HepG2 (cell line): Measurements from ENCODE around the gene GPR155. TPM values are rescaled to one million over a fixed set of nuclear protein-coding genes. Genes with fewer than 3 reads are reported as not detected.
A peak's percentile ranks its signal among the peaks of the same experiment; 100 is the strongest.

Experiments
- BCL3 ChIP-seq: sonication (generic); formaldehyde crosslinking; IDR thresholded peaks from 2 replicates; pipeline ENCODE4 v1.5.1; 2020; ENCODE audit warnings: mild to moderate bottlenecking, missing genetic modification reagents, moderate library complexity
- CHD2 ChIP-seq: IDR thresholded peaks from 2 replicates; pipeline ENCODE4 v1.6.1; 2011; ENCODE audit warnings: low read depth, low read length, improper control_type of control experiment
- CREB3 ChIP-seq: sonication (generic); formaldehyde crosslinking; IDR thresholded peaks from 2 replicates; pipeline ENCODE4 v1.5.0; 2020; ENCODE audit warnings: missing genetic modification reagents
- FOXA1 ChIP-seq, 2 experiments: fragments of 450-650 bp in 1 of 2; sonication (generic) in 1 of 2; formaldehyde crosslinking in 1 of 2; IDR thresholded peaks; 2 replicates each; pipeline versions ENCODE4 v1.4.0 to v1.6.1; 2016 to 2020; ENCODE audit warnings: missing genetic modification reagents in 1 of 2
- FOXC1 ChIP-seq: sonication (generic); formaldehyde crosslinking; IDR thresholded peaks from 2 replicates; pipeline ENCODE4 v1.8.0; 2022; ENCODE audit warnings: mild to moderate bottlenecking, missing genetic modification reagents, borderline replicate concordance
- GFI1 ChIP-seq: sonication (generic); formaldehyde crosslinking; IDR thresholded peaks from 2 replicates; pipeline ENCODE4 v1.5.0; 2020; ENCODE audit warnings: missing genetic modification reagents, mild to moderate bottlenecking, borderline replicate concordance
- HNF4G ChIP-seq, 2 experiments: sonication (generic) in 1 of 2; formaldehyde crosslinking in 1 of 2; IDR thresholded peaks; 2 replicates each; pipeline versions ENCODE4 v1.4.0 to v1.6.1; 2011 to 2020; ENCODE audit warnings: borderline replicate concordance in 2 of 2, low read depth in 2 of 2, mild to moderate bottlenecking in 2 of 2, low read length in 1 of 2, missing genetic modification reagents in 1 of 2, moderate library complexity in 1 of 2
- HNRNPLL ChIP-seq: fragments of 200-400 bp; formaldehyde crosslinking; IDR thresholded peaks from 2 replicates; pipeline ENCODE4 v1.6.1; 2017; ENCODE audit warnings: mild to moderate bottlenecking, low read depth, low read length; ENCODE audit not compliant: poor library complexity, severe bottlenecking
- LCORL ChIP-seq, 2 experiments: fragments of 450-650 bp in 1 of 2; sonication (generic) in 1 of 2; formaldehyde crosslinking in 1 of 2; IDR thresholded peaks; 2 replicates each; pipeline versions ENCODE4 v1.5.0 to v1.6.1; 2017 to 2020; ENCODE audit warnings: antibody characterized with exemption in 1 of 2, missing genetic modification reagents in 1 of 2
- MXD4 ChIP-seq: IDR thresholded peaks from 2 replicates; pipeline ENCODE4 v1.6.1; 2016; ENCODE audit warnings: mild to moderate bottlenecking, missing biosample characterization, missing genetic modification reagents
- NR2C2 ChIP-seq: sonication (generic); formaldehyde crosslinking; IDR thresholded peaks from 2 replicates; pipeline ENCODE4 v1.4.0; 2020; ENCODE audit warnings: missing genetic modification reagents, mild to moderate bottlenecking, moderate library complexity, borderline replicate concordance
- SKI ChIP-seq: fragments of 450-650 bp; IDR thresholded peaks from one replicate; pipeline ENCODE4 v1.6.1; 2018; ENCODE audit warnings: mild to moderate bottlenecking; ENCODE audit not compliant: partially characterized antibody
- SRSF4 ChIP-seq: fragments of 200-400 bp; formaldehyde crosslinking; IDR thresholded peaks from one replicate; pipeline ENCODE4 v1.6.1; 2018; ENCODE audit warnings: mild to moderate bottlenecking, low read depth, low read length, moderate library complexity; ENCODE audit not compliant: poor library complexity, severe bottlenecking
- YY1 ChIP-seq: IDR thresholded peaks from 2 replicates; pipeline ENCODE4 v1.6.1; 2011; ENCODE audit warnings: low read length, low read depth, moderate library complexity, mild to moderate bottlenecking; ENCODE audit not compliant: insufficient read depth, insufficient replicate concordance
- ZNF17 ChIP-seq: sonication (generic); formaldehyde crosslinking; IDR thresholded peaks from 2 replicates; pipeline ENCODE4 v1.5.0; 2020; ENCODE audit warnings: mild to moderate bottlenecking, missing genetic modification reagents
- ZNF235 ChIP-seq: sonication (generic); formaldehyde crosslinking; IDR thresholded peaks from 2 replicates; pipeline ENCODE4 v1.8.1; 2023; ENCODE audit warnings: mild to moderate bottlenecking, missing genetic modification reagents, borderline replicate concordance
- ZNF562 ChIP-seq: sonication (generic); formaldehyde crosslinking; IDR thresholded peaks from 2 replicates; pipeline ENCODE4 v1.8.0; 2022; ENCODE audit warnings: missing genetic modification reagents, borderline replicate concordance
- ZSCAN21 ChIP-seq: sonication (generic); formaldehyde crosslinking; IDR thresholded peaks from 2 replicates; pipeline ENCODE4 v1.8.0; 2022; ENCODE audit warnings: mild to moderate bottlenecking, missing genetic modification reagents, moderate library complexity, borderline replicate concordance
- polyA plus RNA-seq, 8 experiments: library from polyadenylated mRNA; depleted of rRNA in 3 of 8; stranded (reverse) in 7 of 8; unstranded in 1 of 8; fragments of >200 nt; fragmentation: Illumina TruSeq in 4 of 8; extraction: Trizol in 4 of 8; gene quantifications; 2 replicates each; pipeline versions ENCODE4 v1.2.1 to v1.2.3, GENCODE V29; 2011 to 2016; ENCODE audit warnings: low read depth in 4 of 8, missing spikeins in 1 of 8, mixed read lengths in 1 of 8; ENCODE audit not compliant: insufficient read depth in 1 of 8
- total RNA-seq, 5 experiments: library from RNA; depleted of rRNA; stranded (reverse); fragments of >200 nt; fragmentation: Illumina TruSeq; extraction: Trizol; gene quantifications; 2 replicates each; pipeline ENCODE4 v1.2.3, GENCODE V29; 2016; ENCODE audit warnings: low read depth in 1 of 5
- TF ChIP-seq, protein P1 (sequence below): sonication (generic); formaldehyde crosslinking; IDR thresholded peaks from 2 replicates; pipeline ENCODE4 v1.5.0; 2020; ENCODE audit warnings: missing genetic modification reagents
- TF ChIP-seq, protein P2 (sequence below): sonication (generic); formaldehyde crosslinking; IDR thresholded peaks from 2 replicates; pipeline ENCODE4 v1.8.0; 2022; ENCODE audit warnings: mild to moderate bottlenecking, missing genetic modification reagents, moderate library complexity
- TF ChIP-seq, protein P3 (sequence below): sonication (generic); formaldehyde crosslinking; IDR thresholded peaks from 2 replicates; pipeline ENCODE4 v1.8.1; 2023; ENCODE audit warnings: mild to moderate bottlenecking, missing genetic modification reagents, borderline replicate concordance

GPR155 gene
- total and polyA plus RNA-seq, 2 of the 13 experiments (the other 11 are each of a cell fraction or from before 2014, with no cell fraction given) = 0.15 to 0.49 TPM

GRCh38 chr2:174395284-174395968 is 91.4 kb downstream of the GPR155 start, which contains the start of gene SCRN3 (continued):
- TF ChIP-seq, protein P1, sequence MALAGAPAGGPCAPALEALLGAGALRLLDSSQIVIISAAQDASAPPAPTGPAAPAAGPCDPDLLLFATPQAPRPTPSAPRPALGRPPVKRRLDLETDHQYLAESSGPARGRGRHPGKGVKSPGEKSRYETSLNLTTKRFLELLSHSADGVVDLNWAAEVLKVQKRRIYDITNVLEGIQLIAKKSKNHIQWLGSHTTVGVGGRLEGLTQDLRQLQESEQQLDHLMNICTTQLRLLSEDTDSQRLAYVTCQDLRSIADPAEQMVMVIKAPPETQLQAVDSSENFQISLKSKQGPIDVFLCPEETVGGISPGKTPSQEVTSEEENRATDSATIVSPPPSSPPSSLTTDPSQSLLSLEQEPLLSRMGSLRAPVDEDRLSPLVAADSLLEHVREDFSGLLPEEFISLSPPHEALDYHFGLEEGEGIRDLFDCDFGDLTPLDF = no peak
- TF ChIP-seq FOXA1 (IDR thresholded peaks at IDR 0.05) = no peak
- peak; percentile 72; the same call in 1 of the 2 replicates for TF ChIP-seq FOXA1 (CRISPR knock-in tag; IDR thresholded peaks at IDR 0.05)
- TF ChIP-seq, protein P2, sequence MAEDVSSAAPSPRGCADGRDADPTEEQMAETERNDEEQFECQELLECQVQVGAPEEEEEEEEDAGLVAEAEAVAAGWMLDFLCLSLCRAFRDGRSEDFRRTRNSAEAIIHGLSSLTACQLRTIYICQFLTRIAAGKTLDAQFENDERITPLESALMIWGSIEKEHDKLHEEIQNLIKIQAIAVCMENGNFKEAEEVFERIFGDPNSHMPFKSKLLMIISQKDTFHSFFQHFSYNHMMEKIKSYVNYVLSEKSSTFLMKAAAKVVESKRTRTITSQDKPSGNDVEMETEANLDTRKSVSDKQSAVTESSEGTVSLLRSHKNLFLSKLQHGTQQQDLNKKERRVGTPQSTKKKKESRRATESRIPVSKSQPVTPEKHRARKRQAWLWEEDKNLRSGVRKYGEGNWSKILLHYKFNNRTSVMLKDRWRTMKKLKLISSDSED (CRISPR knock-in tag) = no peak
- TF ChIP-seq BCL3 (CRISPR knock-in tag) = peak; percentile 31; the same call in 1 of the 2 replicates
- no peak; the same call in 1 of the 2 replicates for TF ChIP-seq LCORL (IDR thresholded peaks at IDR 0.05)
- peak; percentile 61; the same call in 1 of the 2 replicates for TF ChIP-seq LCORL (CRISPR knock-in tag; IDR thresholded peaks at IDR 0.05)
- no peak for TF ChIP-seq SRSF4
- TF ChIP-seq GFI1 (CRISPR knock-in tag) = 0 out of 2 replicates have a peak, but pooled peaks have one; percentile 25
- peak; percentile 52; the same call in 1 of the 2 replicates for TF ChIP-seq HNF4G (IDR thresholded peaks at IDR 0.05; ENCODE audit: borderline replicate concordance, low read depth, low read length)
- TF ChIP-seq HNF4G (CRISPR knock-in tag; IDR thresholded peaks at IDR 0.05; ENCODE audit: borderline replicate concordance, low read depth) = peak; percentile 75
- no peak for TF ChIP-seq ZNF562 (CRISPR knock-in tag)
- TF ChIP-seq CREB3 (CRISPR knock-in tag) = no peak
- TF ChIP-seq FOXC1 (CRISPR knock-in tag) = peak; percentile 70; the same call in 1 of the 2 replicates
- TF ChIP-seq, protein P3, sequence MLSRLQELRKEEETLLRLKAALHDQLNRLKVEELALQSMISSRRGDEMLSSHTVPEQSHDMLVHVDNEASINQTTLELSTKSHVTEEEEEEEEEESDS (CRISPR knock-in tag) = no peak
- no peak for TF ChIP-seq ZNF235 (CRISPR knock-in tag)
- TF ChIP-seq NR2C2 (CRISPR knock-in tag) = peak; percentile 100
- peak; percentile 64 for TF ChIP-seq YY1
- TF ChIP-seq HNRNPLL = peak; percentile 75
- TF ChIP-seq ZNF17 (CRISPR knock-in tag) = no peak
- TF ChIP-seq MXD4 = peak; percentile 86
- no peak for TF ChIP-seq CHD2
- TF ChIP-seq ZSCAN21 = peak; percentile 69; the same call in 1 of the 2 replicates
- peak; percentile 13 for TF ChIP-seq SKI
